Superior temporal gyrus (tissue), 1 donor: ENCODE data around the gene DDX27.

Source experiments
- DNase-seq: peaks from one replicate; pipeline ENCODE4 v3.0.0-alpha.2; 2016; ENCODE audit errors: extremely low spot score

DDX27 gene

GRCh38 chr20:49247169-49247723, 28.0 kb downstream of the DDX27 start:
- no peak for DNase-seq

- no peak for DNase-seq
These were observed 28.6 kb downstream of the DDX27 start for GRCh38 chr20:49247792-49248191.

GRCh38 chr20:49248301-49248700, 29.1 kb downstream of the DDX27 start:
- no peak for DNase-seq

GRCh38 chr20:49248879-49249665, 29.9 kb downstream of the DDX27 start:
- no peak for DNase-seq

GRCh38 chr20:49252556-49253350, 33.5 kb downstream of the DDX27 start:
- no peak for DNase-seq

GRCh38 chr20:49256261-49256660, 37.0 kb downstream of the DDX27 start:
- DNase-seq: no peak

GRCh38 chr20:49259284-49259683, 40.1 kb downstream of the DDX27 start:
- no peak for DNase-seq

GRCh38 chr20:49259799-49260198, 40.6 kb downstream of the DDX27 start:
- no peak for DNase-seq

- DNase-seq: no peak
These were observed 41.0 kb downstream of the DDX27 start for GRCh38 chr20:49260218-49260617.

GRCh38 chr20:49261173-49261572, 42.0 kb downstream of the DDX27 start:
- DNase-seq: no peak

- no peak for DNase-seq
These were observed 43.2 kb downstream of the DDX27 start for GRCh38 chr20:49262444-49262843.

- DNase-seq: no peak
These were observed 48.1 kb downstream of the DDX27 start for GRCh38 chr20:49267327-49267726.

- no peak for DNase-seq
These were observed 49.6 kb downstream of the DDX27 start for GRCh38 chr20:49268600-49269365.

GRCh38 chr20:49270177-49270576, 51.0 kb downstream of the DDX27 start:
- no peak for DNase-seq

- DNase-seq: no peak
These were observed 51.5 kb downstream of the DDX27 start for GRCh38 chr20:49270736-49271135.

GRCh38 chr20:49272654-49273053, 53.4 kb downstream of the DDX27 start:
- DNase-seq: no peak

- DNase-seq: no peak
These were observed 54.6 kb downstream of the DDX27 start for GRCh38 chr20:49273696-49274277.

GRCh38 chr20:49275216-49275615, 56.0 kb downstream of the DDX27 start:
- DNase-seq: no peak

- DNase-seq: no peak
These were observed 56.4 kb downstream of the DDX27 start for GRCh38 chr20:49275636-49276035.

- peak; percentile 52 for DNase-seq
These were observed 57.1 kb downstream of the DDX27 start for GRCh38 chr20:49276161-49276960.
